ENCODE results near the gene EEF1AKMT1.

Gene EEF1AKMT1

DNA sequence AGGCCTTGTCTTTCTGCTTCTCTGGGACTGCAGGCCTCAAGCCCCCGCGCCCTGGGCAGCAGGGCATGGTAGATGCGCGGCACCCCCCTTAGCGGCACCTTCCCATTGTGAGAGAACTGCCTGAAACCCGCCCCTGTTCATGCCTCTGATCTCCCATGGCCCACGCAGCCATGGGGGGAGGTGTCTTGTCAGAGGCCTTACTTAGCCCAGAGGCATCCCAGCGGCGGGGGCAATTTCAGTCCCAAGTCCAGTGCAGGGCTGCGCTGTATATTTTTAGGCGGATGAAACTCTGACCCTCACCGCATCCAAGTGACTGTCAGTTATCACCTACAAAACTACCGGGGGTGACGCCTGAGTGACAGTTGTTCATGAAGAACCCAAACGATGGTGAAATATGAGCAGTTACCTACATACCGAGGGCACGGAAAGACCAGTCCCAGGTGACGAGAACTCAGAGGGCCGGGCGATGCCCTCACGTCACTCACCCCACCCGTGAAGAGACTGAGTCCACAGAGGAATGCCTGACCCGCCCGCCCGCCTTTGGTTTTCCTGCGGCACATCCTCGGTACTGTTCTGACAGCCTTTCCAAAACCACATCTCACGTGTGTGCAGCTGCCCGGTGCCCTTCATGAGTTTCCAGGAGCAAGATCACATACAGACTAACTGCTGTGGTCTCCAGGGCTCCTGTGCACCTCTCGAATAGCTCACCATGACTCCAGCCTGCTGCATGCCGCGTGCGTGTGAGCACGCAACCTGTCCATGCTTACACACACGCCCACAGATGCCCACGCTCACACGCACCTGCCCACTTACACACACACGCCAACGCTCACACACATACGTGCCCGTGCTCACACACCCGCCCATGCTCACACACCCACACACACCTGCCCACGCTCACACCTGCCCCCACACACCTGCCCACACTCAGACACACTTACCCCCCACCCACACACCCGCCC is 55.9 kb downstream of the EEF1AKMT1 start:
- peaks cover 14% of the 10 kb centered on the region for H3K4me1 ChIP-seq (ENCODE audit: control insufficient read depth, insufficient read depth, low read length)
- peak overlapping the region; percentile 5 for H3K27ac ChIP-seq (ENCODE audit: low read depth, low read length)
- peaks cover 31% of the 10 kb centered on the region for H3K27me3 ChIP-seq (ENCODE audit: control insufficient read depth, insufficient read depth, low read length)
- H3K9me3 ChIP-seq (ENCODE audit: control insufficient read depth, insufficient read depth, low read length) = no peaks in the 10 kb centered on the region
- H3K4me3 ChIP-seq (ENCODE audit: low read depth, low read length) = no peak overlapping the region
- no peaks in the 10 kb centered on the region for H3K36me3 ChIP-seq (ENCODE audit: control insufficient read depth, insufficient read depth, low read length)
- no peak overlapping the region for H3K9ac ChIP-seq (ENCODE audit: low read depth, low read length)

- H3K27me3 ChIP-seq (ENCODE audit: control insufficient read depth, insufficient read depth, low read length) = peaks cover 22% of the 10 kb centered on the region
- H3K9ac ChIP-seq (ENCODE audit: low read depth, low read length) = no peak overlapping the region
- no peak overlapping the region for H3K4me3 ChIP-seq (ENCODE audit: low read depth, low read length)
- H3K36me3 ChIP-seq (ENCODE audit: control insufficient read depth, insufficient read depth, low read length) = no peaks in the 10 kb centered on the region
- peak overlapping the region; percentile 5 for H3K27ac ChIP-seq (ENCODE audit: low read depth, low read length)
- H3K4me1 ChIP-seq (ENCODE audit: control insufficient read depth, insufficient read depth, low read length) = peaks cover 11% of the 10 kb centered on the region
- no peaks in the 10 kb centered on the region for H3K9me3 ChIP-seq (ENCODE audit: control insufficient read depth, insufficient read depth, low read length)
These were observed 56.8 kb downstream of the EEF1AKMT1 start for GRCh38 chr13:20716951-20717350.

GRCh38 chr13:20715330-20715712 is 58.4 kb downstream of the EEF1AKMT1 start:
- H3K27me3 ChIP-seq (ENCODE audit: control insufficient read depth, insufficient read depth, low read length) = peaks cover 7% of the 10 kb centered on the region; the same call in 1 of the 2 replicates
- no peaks in the 10 kb centered on the region for H3K9me3 ChIP-seq (ENCODE audit: control insufficient read depth, insufficient read depth, low read length)
- H3K27ac ChIP-seq (ENCODE audit: low read depth, low read length) = no peak overlapping the region
- no peaks in the 10 kb centered on the region for H3K36me3 ChIP-seq (ENCODE audit: control insufficient read depth, insufficient read depth, low read length)
- no peak overlapping the region for H3K4me3 ChIP-seq (ENCODE audit: low read depth, low read length)
- H3K4me1 ChIP-seq (ENCODE audit: control insufficient read depth, insufficient read depth, low read length) = peaks cover 15% of the 10 kb centered on the region
- H3K9ac ChIP-seq (ENCODE audit: low read depth, low read length) = no peak overlapping the region

DNA sequence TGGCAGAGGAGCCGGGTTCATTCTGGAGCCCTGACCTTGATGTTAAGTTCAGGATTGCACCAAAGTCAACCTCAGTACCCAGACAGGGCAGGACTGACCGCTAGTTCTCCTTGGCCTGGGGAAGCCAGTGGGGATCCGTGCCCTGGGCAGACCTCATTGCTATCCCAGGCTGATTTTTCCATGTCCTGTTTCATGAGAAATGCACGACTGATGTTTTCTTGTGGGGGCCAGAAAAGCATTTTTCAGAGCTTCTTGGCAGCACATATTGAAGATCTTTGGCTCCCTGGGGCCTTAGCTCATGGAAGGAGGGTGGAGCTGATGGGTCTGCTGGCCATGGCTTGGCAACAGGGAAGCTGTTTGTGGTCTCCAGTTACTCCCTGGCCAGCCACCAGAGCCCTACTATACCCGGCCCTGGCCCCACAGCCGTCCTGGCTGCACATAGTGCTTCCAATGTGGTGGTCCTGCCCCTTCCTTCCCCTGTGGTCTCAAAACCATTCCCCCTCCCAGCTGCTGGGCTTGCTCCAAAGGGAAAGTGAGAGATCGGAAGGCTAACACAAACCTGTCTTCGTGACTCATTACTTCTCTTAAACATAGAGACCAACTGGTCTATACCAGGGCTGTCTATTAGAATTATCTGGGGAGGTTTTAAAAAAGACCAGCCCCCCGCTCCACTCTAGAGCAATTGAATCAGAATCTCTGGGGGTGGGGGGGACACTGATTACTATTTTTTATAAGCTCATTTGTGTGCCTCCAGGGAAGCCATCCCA is 59.0 kb downstream of the EEF1AKMT1 start:
- Histone ChIP-seq H3K27ac (ENCODE audit: low read depth, low read length) (no peak overlapping the region), H3K4me1 (ENCODE audit: control insufficient read depth, insufficient read depth, low read length) (peaks cover 15% of the 10 kb centered on the region), H3K9me3 (ENCODE audit: control insufficient read depth, insufficient read depth, low read length) (no peaks in the 10 kb centered on the region), H3K36me3 (ENCODE audit: control insufficient read depth, insufficient read depth, low read length) (no peaks in the 10 kb centered on the region), H3K9ac (ENCODE audit: low read depth, low read length) (no peak overlapping the region), H3K27me3 (ENCODE audit: control insufficient read depth, insufficient read depth, low read length) (peaks cover 4% of the 10 kb centered on the region; the same call in 1 of the 2 replicates), H3K4me3 (ENCODE audit: low read depth, low read length) (no peak overlapping the region)

- Histone ChIP-seq H3K9me3 (ENCODE audit: control insufficient read depth, insufficient read depth, low read length) (no peaks in the 10 kb centered on the region), H3K9ac (ENCODE audit: low read depth, low read length) (no peak overlapping the region), H3K27ac (ENCODE audit: low read depth, low read length) (no peak overlapping the region), H3K4me3 (ENCODE audit: low read depth, low read length) (no peak overlapping the region), H3K4me1 (ENCODE audit: control insufficient read depth, insufficient read depth, low read length) (peaks cover 15% of the 10 kb centered on the region), H3K27me3 (ENCODE audit: control insufficient read depth, insufficient read depth, low read length) (0 out of 2 replicates have a peak, but pooled peaks cover 4% of the 10 kb centered on the region), H3K36me3 (ENCODE audit: control insufficient read depth, insufficient read depth, low read length) (no peaks in the 10 kb centered on the region)
These were observed 59.6 kb downstream of the EEF1AKMT1 start for GRCh38 chr13:20714161-20714560.

DNA sequence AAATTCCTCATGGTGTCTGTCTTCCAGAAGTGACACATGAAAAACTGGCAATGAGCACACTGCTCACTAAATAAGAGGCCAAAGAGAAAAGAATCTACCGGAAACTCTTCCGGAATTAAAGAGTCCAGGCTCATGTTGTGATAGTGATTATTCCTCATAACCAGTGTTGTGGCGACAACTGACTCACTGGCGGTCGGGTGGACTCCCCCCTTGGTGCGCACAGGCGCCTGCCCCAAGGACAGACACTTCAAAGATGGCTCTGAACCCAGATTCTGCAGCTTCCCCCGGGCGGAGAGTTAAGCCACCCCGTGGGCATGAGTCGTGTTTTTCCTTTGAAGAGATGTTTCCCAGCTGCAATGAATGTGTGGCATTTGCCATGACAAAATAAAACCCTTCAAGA is 60.0 kb downstream of the EEF1AKMT1 start:
- Histone ChIP-seq H3K4me1 (ENCODE audit: control insufficient read depth, insufficient read depth, low read length) (peaks cover 15% of the 10 kb centered on the region), H3K9ac (ENCODE audit: low read depth, low read length) (no peak overlapping the region), H3K9me3 (ENCODE audit: control insufficient read depth, insufficient read depth, low read length) (no peaks in the 10 kb centered on the region), H3K27ac (ENCODE audit: low read depth, low read length) (no peak overlapping the region), H3K36me3 (ENCODE audit: control insufficient read depth, insufficient read depth, low read length) (no peaks in the 10 kb centered on the region), H3K4me3 (ENCODE audit: low read depth, low read length) (no peak overlapping the region), H3K27me3 (ENCODE audit: control insufficient read depth, insufficient read depth, low read length) (0 out of 2 replicates have a peak, but pooled peaks cover 4% of the 10 kb centered on the region)

GRCh38 chr13:20713014-20713376 is 60.8 kb downstream of the EEF1AKMT1 start:
- H3K9me3 ChIP-seq (ENCODE audit: control insufficient read depth, insufficient read depth, low read length) = no peaks in the 10 kb centered on the region
- H3K27ac ChIP-seq (ENCODE audit: low read depth, low read length) = no peak overlapping the region
- H3K36me3 ChIP-seq (ENCODE audit: control insufficient read depth, insufficient read depth, low read length) = no peaks in the 10 kb centered on the region
- H3K4me1 ChIP-seq (ENCODE audit: control insufficient read depth, insufficient read depth, low read length) = peaks cover 15% of the 10 kb centered on the region
- H3K27me3 ChIP-seq (ENCODE audit: control insufficient read depth, insufficient read depth, low read length) = 0 out of 2 replicates have a peak, but pooled peaks cover 4% of the 10 kb centered on the region
- H3K4me3 ChIP-seq (ENCODE audit: low read depth, low read length) = peak overlapping the region; percentile 20
- H3K9ac ChIP-seq (ENCODE audit: low read depth, low read length) = no peak overlapping the region

DNA sequence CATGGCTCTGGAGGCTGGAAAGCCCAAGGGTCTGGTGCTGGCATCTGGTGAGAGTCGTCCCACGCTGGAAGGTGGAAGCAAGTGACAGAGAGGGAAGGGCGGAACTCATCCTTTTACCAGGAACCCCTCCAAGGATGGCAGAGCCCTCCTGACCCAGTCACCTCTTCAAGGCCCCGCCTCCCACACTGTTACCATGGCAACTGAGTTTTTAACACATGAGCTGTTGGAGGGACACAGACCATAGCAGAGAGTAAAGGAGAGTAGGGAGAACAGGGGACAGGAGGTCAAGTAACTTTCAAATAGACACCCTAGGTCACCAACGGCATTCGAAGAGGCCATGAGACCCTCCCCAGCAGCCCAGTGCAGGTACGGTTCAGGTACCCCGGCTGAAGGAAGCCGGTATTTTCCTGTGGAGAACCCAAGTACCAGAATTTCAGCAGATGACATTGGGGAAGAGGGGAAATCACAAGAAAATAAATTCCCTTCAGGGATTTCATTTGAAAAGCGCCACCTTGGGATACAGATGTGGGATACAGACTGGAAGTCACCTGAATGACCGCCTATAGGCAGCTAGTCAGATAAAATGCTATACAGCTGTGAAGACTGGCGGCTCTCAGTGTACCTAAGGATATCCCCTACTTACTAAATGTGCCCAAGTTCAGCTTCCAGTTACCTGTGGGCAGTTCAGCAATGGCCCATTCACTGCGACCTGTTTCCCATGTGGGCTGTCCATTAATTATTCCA is 62.3 kb downstream of the EEF1AKMT1 start:
- 0 out of 2 replicates have a peak, but pooled peaks cover 4% of the 10 kb centered on the region for H3K27me3 ChIP-seq (ENCODE audit: control insufficient read depth, insufficient read depth, low read length)
- no peak overlapping the region for H3K4me3 ChIP-seq (ENCODE audit: low read depth, low read length)
- H3K9ac ChIP-seq (ENCODE audit: low read depth, low read length) = no peak overlapping the region
- peaks cover 15% of the 10 kb centered on the region for H3K4me1 ChIP-seq (ENCODE audit: control insufficient read depth, insufficient read depth, low read length)
- H3K9me3 ChIP-seq (ENCODE audit: control insufficient read depth, insufficient read depth, low read length) = no peaks in the 10 kb centered on the region
- H3K27ac ChIP-seq (ENCODE audit: low read depth, low read length) = no peak overlapping the region
- no peaks in the 10 kb centered on the region for H3K36me3 ChIP-seq (ENCODE audit: control insufficient read depth, insufficient read depth, low read length)

- no peaks in the 10 kb centered on the region for H3K9me3 ChIP-seq (ENCODE audit: control insufficient read depth, insufficient read depth, low read length)
- no peaks in the 10 kb centered on the region for H3K36me3 ChIP-seq (ENCODE audit: control insufficient read depth, insufficient read depth, low read length)
- H3K27ac ChIP-seq (ENCODE audit: low read depth, low read length) = no peak overlapping the region
- H3K9ac ChIP-seq (ENCODE audit: low read depth, low read length) = no peak overlapping the region
- H3K4me3 ChIP-seq (ENCODE audit: low read depth, low read length) = no peak overlapping the region
- H3K27me3 ChIP-seq (ENCODE audit: control insufficient read depth, insufficient read depth, low read length) = peaks cover 6% of the 10 kb centered on the region; the same call in 1 of the 2 replicates
- H3K4me1 ChIP-seq (ENCODE audit: control insufficient read depth, insufficient read depth, low read length) = peaks cover 15% of the 10 kb centered on the region
These were observed 64.0 kb downstream of the EEF1AKMT1 start for GRCh38 chr13:20709782-20710181.

- no peak overlapping the region for H3K27ac ChIP-seq (ENCODE audit: low read depth, low read length)
- H3K27me3 ChIP-seq (ENCODE audit: control insufficient read depth, insufficient read depth, low read length) = peaks cover 10% of the 10 kb centered on the region
- no peak overlapping the region for H3K4me3 ChIP-seq (ENCODE audit: low read depth, low read length)
- no peaks in the 10 kb centered on the region for H3K9me3 ChIP-seq (ENCODE audit: control insufficient read depth, insufficient read depth, low read length)
- H3K36me3 ChIP-seq (ENCODE audit: control insufficient read depth, insufficient read depth, low read length) = no peaks in the 10 kb centered on the region
- H3K4me1 ChIP-seq (ENCODE audit: control insufficient read depth, insufficient read depth, low read length) = peaks cover 15% of the 10 kb centered on the region
- H3K9ac ChIP-seq (ENCODE audit: low read depth, low read length) = no peak overlapping the region
These were observed 64.4 kb downstream of the EEF1AKMT1 start for GRCh38 chr13:20709369-20709768.

All from HUES48 (cell line).